IPS-20b (cell line): ENCODE data around the gene FGFR1OP2.
A peak's percentile ranks its signal among the peaks of the same experiment; 100 is the strongest.

ENCODE experiments used
- H3K27ac ChIP-seq: one replicate; pipeline ENCODE4 v1.5.1; 2013; ENCODE audit warnings: low read length
- H3K27me3 ChIP-seq: 2 replicates; pipeline ENCODE4 v1.6.1; 2013; ENCODE audit warnings: mild to moderate bottlenecking, low read length, inconsistent platforms; ENCODE audit not compliant: insufficient read depth
- H3K36me3 ChIP-seq: 2 replicates; pipeline ENCODE4 v1.6.1; 2013; ENCODE audit warnings: low read depth, mild to moderate bottlenecking, inconsistent platforms, low read length, moderate library complexity; ENCODE audit not compliant: insufficient read depth
- H3K4me1 ChIP-seq: 2 replicates; pipeline ENCODE4 v1.6.1; 2013; ENCODE audit warnings: mild to moderate bottlenecking, control low read depth, inconsistent platforms, low read length, moderate library complexity; ENCODE audit not compliant: insufficient read depth
- H3K4me3 ChIP-seq: 2 replicates; pipeline ENCODE4 v1.5.1; 2013; ENCODE audit warnings: mild to moderate bottlenecking, low read length, inconsistent platforms
- H3K9ac ChIP-seq: 2 replicates; pipeline ENCODE4 v1.6.1; 2013; ENCODE audit warnings: low read depth, mild to moderate bottlenecking, inconsistent platforms, low read length, moderate library complexity
- H3K9me3 ChIP-seq: 2 replicates; pipeline ENCODE4 v1.6.1; 2013; ENCODE audit warnings: mild to moderate bottlenecking, low read depth, low read length, inconsistent platforms; ENCODE audit not compliant: insufficient read depth

The FGFR1OP2 gene

DNA sequence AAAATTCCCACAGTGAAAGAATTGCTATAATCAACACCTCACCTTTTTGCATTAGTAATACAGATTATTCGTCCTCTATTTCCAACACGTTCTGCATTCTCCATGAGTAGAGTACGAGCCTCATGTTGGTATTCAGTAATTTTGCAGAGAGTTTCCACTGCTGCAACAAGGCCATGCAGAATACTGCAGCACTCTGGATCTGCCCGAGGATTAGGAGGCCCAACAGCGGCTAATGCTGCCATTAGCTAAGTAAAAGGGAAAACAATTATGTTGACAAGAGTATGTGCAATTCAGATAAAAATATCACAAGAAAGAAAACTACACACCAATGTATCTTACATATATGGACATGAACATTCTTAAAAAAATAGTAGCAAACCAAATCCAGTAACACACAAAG, 9.6 kb upstream of the FGFR1OP2 start:
- Histone ChIP-seq H3K9ac (no peak overlapping the region), H3K4me3 (no peak overlapping the region), H3K27ac (no peak overlapping the region), H3K27me3 (no peaks in the 10 kb centered on the region), H3K4me1 (no peaks in the 10 kb centered on the region), H3K9me3 (no peaks in the 10 kb centered on the region), H3K36me3 (peaks cover 82% of the 10 kb centered on the region)

DNA sequence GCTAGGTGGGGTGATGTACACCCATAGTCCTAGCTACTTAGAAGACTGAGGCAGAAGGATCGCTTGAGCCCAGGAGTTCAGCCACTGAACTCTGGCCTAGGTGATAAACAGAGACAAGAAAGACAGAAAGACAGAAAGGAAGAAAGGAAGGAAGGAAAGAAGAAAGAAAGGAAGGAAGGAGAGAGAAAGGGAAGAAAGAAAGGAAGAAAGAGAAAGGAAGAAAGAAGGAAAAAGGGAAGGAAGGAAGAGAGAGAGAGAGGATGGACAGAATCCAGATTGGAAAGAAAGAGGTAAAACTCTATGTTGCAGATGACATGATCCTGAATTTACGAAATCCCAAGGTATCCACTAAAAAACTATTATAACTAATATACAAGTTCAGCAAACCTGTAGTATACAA, 8.7 kb upstream of the FGFR1OP2 start:
- Histone ChIP-seq H3K4me3 (no peak overlapping the region), H3K36me3 (peaks cover 82% of the 10 kb centered on the region), H3K9ac (no peak overlapping the region)

DNA sequence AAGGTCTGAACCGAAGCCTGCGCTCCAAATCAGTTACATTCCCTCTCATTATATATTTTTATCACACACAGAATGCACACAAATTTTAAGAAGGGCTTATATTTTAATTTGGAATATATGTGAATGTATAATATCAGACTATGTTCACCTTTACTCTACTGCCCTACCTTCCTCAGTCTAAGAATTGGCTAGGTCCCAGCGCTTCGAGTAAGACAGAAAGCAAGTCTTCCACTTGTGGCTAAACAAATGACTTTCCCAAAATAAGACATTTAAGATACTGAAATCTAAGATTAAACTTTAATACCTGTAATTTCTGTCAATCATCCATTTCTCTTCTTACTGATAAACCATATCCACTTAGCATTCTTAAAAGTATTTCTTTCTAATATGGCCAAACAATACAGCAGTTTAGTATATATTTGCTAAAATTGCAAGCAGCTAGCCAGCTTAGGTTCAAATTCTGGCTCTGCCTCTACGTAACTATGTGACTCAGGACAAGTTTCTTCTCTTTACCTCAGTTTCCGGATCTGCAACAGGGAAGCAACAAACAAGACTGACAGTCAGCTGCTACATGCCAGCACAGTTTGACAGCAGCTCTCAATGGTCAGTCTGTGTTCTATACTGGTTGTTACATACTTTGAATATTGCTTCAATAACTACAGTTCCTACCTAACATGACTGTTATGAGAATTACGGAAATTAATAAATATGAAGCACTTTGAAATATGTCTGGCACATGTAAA, 2.5 kb upstream of the FGFR1OP2 start:
- H3K9ac ChIP-seq, result no peak overlapping the region
- H3K27ac ChIP-seq, result no peak overlapping the region
- peaks cover 34% of the 10 kb centered on the region for H3K36me3 ChIP-seq
- H3K4me1 ChIP-seq, result peaks cover 14% of the 10 kb centered on the region
- no peaks in the 10 kb centered on the region for H3K9me3 ChIP-seq
- peak overlapping the region; percentile 96 for H3K4me3 ChIP-seq
- no peaks in the 10 kb centered on the region for H3K27me3 ChIP-seq

More for the DNA sequence above, 8.7 kb upstream of the FGFR1OP2 start:
- H3K27me3 ChIP-seq, result no peaks in the 10 kb centered on the region
- no peak overlapping the region for H3K27ac ChIP-seq
- no peaks in the 10 kb centered on the region for H3K4me1 ChIP-seq
- H3K9me3 ChIP-seq, result no peaks in the 10 kb centered on the region

DNA sequence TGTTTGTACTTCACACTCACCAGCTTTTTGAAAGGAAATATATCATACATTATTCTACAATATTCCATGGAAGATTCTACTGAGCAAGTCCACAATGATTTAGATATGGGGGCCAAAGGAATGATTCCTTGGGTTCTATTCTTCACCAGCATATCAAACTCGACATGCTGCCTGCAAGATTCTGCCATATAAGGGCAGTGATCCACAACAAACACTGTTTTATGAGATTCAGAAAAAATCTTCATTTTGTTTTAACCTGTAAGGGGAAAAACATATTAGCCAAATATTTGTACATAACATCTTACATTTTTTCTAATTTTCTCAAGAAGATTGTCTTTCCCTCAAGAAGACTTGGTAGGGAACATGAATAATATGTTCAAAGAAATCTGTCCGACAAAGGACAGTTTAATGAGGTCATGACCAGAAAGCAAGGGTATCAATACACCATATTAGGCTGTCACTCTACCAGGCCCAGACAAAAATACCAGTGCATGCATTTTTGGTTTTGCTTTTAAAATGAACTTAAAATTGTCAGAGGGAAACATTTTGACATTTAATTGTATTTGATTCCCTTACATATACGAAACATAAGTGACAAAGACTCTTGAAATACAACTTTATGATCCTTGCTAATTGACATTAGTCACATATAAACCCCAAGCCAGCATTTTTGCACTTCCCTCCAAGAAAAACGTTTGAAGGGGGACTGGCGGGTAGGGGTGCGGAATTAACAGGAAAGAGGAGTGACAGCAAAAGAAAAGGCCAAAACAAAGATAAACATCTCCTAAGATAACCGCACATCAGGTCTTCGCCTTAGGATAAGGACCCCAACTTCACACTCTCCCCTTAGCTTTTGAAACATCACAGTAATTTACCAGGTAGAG, 1.5 kb upstream of the FGFR1OP2 start:
- no peaks in the 10 kb centered on the region for H3K9me3 ChIP-seq
- peak overlapping the region; percentile 94 for H3K9ac ChIP-seq
- peaks cover 14% of the 10 kb centered on the region for H3K4me1 ChIP-seq
- H3K27me3 ChIP-seq, result no peaks in the 10 kb centered on the region
- H3K27ac ChIP-seq, result no peak overlapping the region
- peak overlapping the region; percentile 96 for H3K4me3 ChIP-seq
- peaks cover 29% of the 10 kb centered on the region for H3K36me3 ChIP-seq

DNA sequence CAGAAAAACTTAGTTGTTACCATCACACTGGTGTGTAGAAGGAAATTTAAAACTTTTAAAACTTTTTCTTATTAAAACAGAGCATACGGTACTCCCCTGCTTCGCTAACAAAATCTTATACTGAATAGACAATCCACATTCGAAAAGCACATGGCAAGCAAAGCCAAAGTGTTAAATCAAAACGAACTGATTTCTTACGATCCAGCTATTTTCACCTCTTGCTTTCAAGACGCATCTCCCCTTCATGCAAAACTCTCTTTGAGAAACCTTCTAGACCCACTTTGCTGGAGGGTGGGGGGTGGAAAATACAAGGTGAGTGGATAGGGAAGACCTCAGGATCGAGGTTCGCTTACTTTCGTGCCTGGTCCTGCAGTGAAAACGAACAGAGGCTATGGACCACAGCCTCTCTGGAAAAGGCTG, 817 bp upstream of the FGFR1OP2 start:
- Histone ChIP-seq H3K27ac (peak overlapping the region; percentile 53), H3K9me3 (no peaks in the 10 kb centered on the region), H3K27me3 (no peaks in the 10 kb centered on the region), H3K36me3 (peaks cover 22% of the 10 kb centered on the region), H3K4me1 (peaks cover 14% of the 10 kb centered on the region), H3K4me3 (peak overlapping the region; percentile 96), H3K9ac (peak overlapping the region; percentile 94)

DNA sequence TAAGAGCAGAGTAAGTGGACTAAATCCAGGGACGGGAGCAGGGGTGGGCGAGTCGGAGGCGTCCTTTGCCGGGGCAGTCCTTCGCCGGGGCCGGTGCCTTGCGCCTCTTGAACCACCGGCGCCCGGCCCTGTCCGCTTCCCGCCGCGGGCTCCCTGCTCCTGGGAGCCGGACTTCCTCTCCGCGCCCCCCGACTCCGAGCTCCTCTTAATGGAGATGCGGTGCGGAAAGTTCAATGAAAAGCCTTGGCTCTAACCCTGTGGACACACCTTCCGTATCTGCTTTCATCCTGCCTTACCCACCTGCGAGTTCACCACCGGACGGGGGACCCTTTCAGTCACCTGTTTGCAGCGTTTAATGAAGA, 412 bp downstream of the FGFR1OP2 start:
- Histone ChIP-seq H3K9ac (peak overlapping the region; percentile 94), H3K27ac (peak overlapping the region; percentile 66), H3K4me1 (peaks cover 14% of the 10 kb centered on the region), H3K4me3 (peak overlapping the region; percentile 96), H3K36me3 (peaks cover 10% of the 10 kb centered on the region; the same call in 1 of the 2 replicates), H3K9me3 (no peaks in the 10 kb centered on the region), H3K27me3 (no peaks in the 10 kb centered on the region)

DNA sequence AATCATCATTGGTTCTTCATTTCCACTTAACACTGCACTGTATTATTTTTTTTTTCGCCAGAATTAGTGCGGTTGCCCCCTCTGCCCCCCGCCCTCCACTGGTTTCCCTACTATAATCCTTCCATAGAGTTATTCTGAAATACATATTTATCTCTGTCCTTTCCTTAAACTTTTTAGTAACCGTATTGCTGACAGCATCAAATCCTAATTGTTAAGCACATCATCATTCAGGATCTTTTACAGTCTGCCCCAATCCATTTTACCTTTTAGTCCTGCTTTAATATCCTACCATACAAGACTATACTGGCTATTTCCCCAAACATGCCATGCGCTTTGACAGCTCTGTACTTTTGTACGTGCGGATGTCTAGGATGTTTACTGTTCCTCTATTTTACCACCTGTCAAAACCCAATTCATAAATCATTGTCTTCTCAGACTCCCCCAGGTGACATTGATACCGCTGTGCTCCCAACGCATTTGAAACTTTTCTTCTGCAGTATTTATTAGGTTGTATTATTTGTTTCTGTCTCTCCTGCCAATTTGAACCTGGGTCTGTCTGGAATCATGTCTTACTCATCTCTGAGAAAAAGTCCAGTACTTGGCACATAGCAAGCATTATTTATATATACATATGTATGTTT, 1.0 kb downstream of the FGFR1OP2 start:
- H3K4me3 ChIP-seq, result peak overlapping the region; percentile 96
- no peaks in the 10 kb centered on the region for H3K27me3 ChIP-seq
- no peaks in the 10 kb centered on the region for H3K9me3 ChIP-seq
- H3K27ac ChIP-seq, result no peak overlapping the region
- H3K9ac ChIP-seq, result peak overlapping the region; percentile 94
- H3K4me1 ChIP-seq, result peaks cover 14% of the 10 kb centered on the region
- H3K36me3 ChIP-seq, result peaks cover 4% of the 10 kb centered on the region; the same call in 1 of the 2 replicates

DNA sequence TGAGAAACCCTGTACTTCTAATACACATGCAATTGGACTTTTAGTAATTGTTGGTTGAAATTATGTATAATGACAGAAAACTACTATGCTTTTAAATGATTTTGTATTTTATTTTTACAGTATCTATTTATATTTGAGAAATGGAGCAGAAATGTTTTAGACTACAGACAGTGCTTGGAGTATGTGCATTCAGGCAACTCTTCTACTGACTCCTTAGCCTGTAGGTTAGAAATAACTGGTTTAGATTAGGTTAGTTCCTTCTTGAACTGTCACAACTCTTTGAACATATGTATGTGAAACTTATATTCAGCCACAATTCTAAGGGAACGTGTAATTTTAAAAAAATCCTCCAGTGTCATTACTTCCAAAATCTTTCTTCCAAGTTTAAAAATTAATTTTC, 1.7 kb downstream of the FGFR1OP2 start:
- H3K4me3 ChIP-seq, result peak overlapping the region; percentile 96; the same call in 1 of the 2 replicates
- peaks cover 14% of the 10 kb centered on the region for H3K4me1 ChIP-seq
- no peaks in the 10 kb centered on the region for H3K9me3 ChIP-seq
- no peak overlapping the region for H3K27ac ChIP-seq
- no peaks in the 10 kb centered on the region for H3K36me3 ChIP-seq
- no peak overlapping the region for H3K9ac ChIP-seq
- H3K27me3 ChIP-seq, result no peaks in the 10 kb centered on the region

DNA sequence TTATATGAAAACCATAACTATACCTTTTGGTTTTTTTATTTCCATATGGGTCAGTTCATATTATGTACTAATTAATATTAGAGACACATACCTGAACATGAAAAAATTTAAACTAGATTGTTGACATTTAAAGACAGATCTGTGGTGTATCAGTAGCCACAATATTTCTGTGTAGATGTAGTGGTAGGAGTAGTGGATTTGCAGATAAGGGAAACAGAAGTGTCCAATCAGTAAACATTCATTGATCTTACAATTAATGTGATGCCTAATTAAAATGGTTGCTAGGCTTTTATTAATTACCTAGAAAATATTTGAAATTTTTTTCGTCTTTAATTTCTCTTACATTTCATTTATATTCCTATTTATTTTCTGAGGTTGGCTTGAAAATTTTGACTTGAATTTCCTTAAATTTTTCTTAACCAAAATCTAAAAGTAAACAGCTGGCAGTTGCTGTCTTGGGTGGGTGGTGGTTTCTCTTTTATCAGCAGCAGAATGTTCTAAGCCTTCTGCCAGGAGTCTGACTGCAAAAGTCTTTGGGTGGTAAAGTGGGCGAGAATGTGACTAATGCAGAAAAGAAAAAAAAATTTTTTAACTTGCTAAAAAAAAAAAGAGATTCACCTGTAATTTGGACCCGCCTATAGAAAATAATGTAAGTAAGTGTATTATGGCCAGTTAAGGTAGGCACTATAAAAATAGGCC, 2.4 kb downstream of the FGFR1OP2 start:
- Histone ChIP-seq H3K27ac (no peak overlapping the region), H3K36me3 (no peaks in the 10 kb centered on the region), H3K9me3 (no peaks in the 10 kb centered on the region), H3K4me1 (peaks cover 14% of the 10 kb centered on the region), H3K4me3 (no peak overlapping the region), H3K27me3 (no peaks in the 10 kb centered on the region), H3K9ac (no peak overlapping the region)

DNA sequence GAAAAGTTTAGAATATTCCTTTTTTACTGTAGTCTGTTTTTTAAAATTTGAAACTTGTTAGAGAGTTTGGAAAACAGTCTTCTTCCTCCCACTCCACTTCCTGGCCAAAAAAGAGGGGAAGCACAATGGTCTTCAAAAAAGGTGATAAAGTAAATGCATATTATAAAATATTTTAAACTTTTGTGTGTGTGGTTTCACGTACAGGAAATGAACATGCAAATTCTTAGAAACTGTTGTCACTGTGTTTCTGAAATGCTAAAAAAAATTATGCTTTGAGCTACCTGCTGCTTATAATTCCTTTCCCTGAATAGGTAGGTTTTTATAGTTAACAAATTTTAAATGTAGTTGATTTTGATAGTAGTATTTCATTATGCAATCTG, 2.9 kb downstream of the FGFR1OP2 start:
- peaks cover 11% of the 10 kb centered on the region for H3K4me1 ChIP-seq
- no peak overlapping the region for H3K9ac ChIP-seq
- H3K27ac ChIP-seq, result no peak overlapping the region
- no peaks in the 10 kb centered on the region for H3K9me3 ChIP-seq
- H3K36me3 ChIP-seq, result no peaks in the 10 kb centered on the region
- H3K4me3 ChIP-seq, result no peak overlapping the region
- no peaks in the 10 kb centered on the region for H3K27me3 ChIP-seq

DNA sequence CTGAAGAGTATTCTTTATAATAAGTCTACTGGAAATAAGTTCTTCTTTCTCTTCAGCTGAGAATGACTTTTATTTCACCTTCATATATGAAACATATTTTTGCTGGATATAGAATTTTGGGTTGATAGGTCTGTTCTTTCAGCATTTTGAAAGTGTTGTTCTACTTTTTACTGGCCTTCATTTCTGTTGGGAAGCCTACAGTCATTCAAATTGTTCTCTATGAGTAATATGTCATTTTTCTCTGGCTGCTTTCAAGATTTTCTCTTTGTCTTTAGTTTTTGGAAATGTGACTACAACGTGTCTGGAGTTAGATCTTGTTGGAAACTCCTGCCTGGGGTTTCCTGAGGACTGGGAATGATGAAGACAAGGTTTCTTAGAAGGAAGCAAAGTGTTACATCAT, 10.0 kb downstream of the FGFR1OP2 start:
- Histone ChIP-seq H3K4me1 (no peaks in the 10 kb centered on the region), H3K27ac (no peak overlapping the region), H3K4me3 (no peak overlapping the region)

More for the DNA sequence above, 10.0 kb downstream of the FGFR1OP2 start:
- Histone ChIP-seq H3K9me3 (no peaks in the 10 kb centered on the region), H3K36me3 (no peaks in the 10 kb centered on the region), H3K9ac (no peak overlapping the region), H3K27me3 (no peaks in the 10 kb centered on the region)
